Measurements from ENCODE around the gene SCRT2.

SCRT2 gene

GRCh38 chr20:635893-636338 is 39.7 kb downstream of the SCRT2 start:
- no peak overlapping the region for H3K27ac ChIP-seq
- no peak for TF ChIP-seq ZFX (IDR thresholded peaks at IDR 0.05; ENCODE audit: borderline replicate concordance)
- TF ChIP-seq, protein P1, sequence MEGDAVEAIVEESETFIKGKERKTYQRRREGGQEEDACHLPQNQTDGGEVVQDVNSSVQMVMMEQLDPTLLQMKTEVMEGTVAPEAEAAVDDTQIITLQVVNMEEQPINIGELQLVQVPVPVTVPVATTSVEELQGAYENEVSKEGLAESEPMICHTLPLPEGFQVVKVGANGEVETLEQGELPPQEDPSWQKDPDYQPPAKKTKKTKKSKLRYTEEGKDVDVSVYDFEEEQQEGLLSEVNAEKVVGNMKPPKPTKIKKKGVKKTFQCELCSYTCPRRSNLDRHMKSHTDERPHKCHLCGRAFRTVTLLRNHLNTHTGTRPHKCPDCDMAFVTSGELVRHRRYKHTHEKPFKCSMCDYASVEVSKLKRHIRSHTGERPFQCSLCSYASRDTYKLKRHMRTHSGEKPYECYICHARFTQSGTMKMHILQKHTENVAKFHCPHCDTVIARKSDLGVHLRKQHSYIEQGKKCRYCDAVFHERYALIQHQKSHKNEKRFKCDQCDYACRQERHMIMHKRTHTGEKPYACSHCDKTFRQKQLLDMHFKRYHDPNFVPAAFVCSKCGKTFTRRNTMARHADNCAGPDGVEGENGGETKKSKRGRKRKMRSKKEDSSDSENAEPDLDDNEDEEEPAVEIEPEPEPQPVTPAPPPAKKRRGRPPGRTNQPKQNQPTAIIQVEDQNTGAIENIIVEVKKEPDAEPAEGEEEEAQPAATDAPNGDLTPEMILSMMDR (IDR thresholded peaks at IDR 0.05), result no peak

DNA sequence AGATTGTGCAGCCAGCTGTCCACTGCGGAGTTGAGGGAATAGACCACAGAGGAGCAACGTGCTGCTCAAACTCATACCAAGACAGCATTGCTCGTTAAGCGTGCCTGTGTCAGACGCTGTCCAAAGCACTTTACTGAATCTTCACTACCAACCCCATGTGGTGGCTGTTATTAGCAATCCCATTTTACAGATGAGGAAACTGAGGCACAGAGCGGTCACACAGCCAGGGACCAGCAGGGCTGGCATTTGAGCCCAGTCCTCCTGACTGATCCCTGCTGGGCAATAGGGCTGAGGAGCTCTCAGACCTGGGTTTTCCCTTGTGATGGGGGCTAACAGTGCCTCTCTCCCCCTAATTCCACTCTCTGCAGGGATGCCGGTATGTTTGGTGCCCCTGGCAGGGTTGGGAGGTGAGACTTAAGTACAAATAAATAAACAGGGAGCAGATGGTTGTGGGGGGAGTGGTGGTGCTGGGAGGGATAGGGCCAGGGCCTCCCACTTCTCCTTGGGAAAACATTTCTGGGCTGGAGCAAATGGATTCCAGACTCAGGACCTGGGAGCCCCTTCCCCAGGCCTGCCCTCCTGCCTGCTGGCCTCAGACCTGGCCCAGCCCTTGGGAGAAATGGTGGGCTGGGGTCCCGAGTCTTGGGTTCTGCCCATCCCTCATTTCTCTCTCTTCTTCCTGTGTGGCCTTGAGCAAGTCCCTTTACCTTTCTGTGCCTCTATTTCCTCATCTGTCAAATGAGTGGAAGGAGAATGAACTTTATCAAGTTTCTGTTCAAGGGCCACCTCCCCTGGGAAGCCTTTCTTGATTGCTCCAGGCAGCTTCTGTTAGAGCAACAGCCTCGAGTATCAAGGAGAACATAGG is 40.3 kb downstream of the SCRT2 start:
- H3K27ac ChIP-seq, result no peak overlapping the region
- TF ChIP-seq, protein P1 (IDR thresholded peaks at IDR 0.05), result no peak
- TF ChIP-seq ZFX (IDR thresholded peaks at IDR 0.05; ENCODE audit: borderline replicate concordance), result no peak

DNA sequence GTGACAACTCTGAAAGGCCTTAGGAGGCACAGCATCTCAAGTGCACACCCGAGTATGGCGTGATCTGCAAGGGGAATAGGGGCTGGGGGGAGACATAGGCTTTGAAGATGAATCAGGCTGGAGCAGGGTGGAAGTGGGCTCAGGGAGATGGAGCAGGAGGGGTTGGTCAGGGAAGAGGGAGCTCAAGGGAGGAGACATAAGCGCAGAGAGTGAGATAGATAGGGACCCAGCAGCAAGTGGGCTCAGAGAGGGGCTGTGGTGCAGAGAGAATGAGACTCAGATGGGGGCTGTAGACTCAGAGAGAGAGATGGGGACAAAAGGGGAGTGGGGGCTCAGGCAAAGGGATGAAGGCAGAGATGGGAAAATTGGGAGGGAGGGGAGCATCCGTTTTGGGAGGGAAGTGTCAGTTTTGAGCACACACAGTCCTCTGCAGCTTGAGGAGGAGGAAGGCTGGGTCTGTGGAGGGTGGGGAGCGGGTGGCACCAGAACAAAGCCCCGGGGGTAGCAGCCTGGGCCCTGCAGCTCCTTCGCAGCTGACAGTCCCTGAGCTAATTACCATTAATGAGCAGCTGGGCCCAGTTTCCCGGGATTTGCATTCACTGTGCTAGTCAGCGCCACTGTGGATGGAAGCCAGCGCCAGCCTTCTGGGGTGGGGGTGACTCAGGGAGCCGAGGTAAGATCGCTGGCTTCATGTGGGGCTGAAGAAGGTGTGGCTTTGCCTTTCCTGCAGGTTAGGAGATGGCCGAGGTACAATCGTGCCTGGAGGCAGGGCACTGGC is 41.3 kb downstream of the SCRT2 start:
- no peak overlapping the region for H3K27ac ChIP-seq
- no peak for TF ChIP-seq ZFX (IDR thresholded peaks at IDR 0.05; ENCODE audit: borderline replicate concordance)
- TF ChIP-seq, protein P1 (IDR thresholded peaks at IDR 0.05), result no peak

DNA sequence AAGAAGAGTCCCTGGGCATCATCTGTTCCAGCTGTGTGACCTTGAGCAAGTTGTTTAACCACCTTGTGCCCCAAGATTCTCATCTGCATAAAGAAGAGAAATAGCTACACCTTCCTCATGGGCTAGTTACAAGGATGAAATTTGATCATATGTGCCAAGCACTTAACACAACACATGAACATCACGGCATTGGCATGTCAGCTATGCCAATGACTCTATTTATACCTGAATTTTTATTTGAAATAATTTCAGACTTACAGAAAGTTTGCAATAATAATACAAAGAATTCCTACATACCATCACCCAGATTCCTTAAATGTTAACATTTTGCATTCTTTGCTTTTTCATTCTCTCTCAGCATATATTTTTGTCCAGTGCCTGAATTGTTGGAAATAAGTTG is 44.5 kb downstream of the SCRT2 start:
- no peak for TF ChIP-seq ZFX (IDR thresholded peaks at IDR 0.05; ENCODE audit: borderline replicate concordance)
- TF ChIP-seq, protein P1 (IDR thresholded peaks at IDR 0.05), result no peak
- H3K27ac ChIP-seq, result no peak overlapping the region

DNA sequence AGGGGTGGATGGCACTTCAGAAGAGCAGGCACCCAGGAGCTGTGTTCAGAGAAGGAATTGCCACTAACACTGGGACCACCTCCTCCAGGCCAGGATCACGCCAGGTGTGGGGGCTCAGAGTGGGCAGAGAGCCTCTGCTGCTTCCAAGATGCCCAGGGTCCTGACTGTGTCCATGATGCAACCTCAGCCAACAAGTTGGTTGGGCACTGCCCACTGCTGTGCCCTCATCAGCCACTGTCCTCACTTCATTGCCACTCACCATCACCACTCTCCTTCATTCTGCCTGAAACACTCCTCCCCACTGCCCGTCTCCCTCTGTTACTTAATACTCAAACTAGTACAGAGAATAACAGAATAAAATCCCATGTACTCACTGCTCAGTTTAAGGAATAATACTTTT is 49.0 kb downstream of the SCRT2 start:
- no peak for TF ChIP-seq ZFX (IDR thresholded peaks at IDR 0.05; ENCODE audit: borderline replicate concordance)
- H3K27ac ChIP-seq, result no peak overlapping the region

DNA sequence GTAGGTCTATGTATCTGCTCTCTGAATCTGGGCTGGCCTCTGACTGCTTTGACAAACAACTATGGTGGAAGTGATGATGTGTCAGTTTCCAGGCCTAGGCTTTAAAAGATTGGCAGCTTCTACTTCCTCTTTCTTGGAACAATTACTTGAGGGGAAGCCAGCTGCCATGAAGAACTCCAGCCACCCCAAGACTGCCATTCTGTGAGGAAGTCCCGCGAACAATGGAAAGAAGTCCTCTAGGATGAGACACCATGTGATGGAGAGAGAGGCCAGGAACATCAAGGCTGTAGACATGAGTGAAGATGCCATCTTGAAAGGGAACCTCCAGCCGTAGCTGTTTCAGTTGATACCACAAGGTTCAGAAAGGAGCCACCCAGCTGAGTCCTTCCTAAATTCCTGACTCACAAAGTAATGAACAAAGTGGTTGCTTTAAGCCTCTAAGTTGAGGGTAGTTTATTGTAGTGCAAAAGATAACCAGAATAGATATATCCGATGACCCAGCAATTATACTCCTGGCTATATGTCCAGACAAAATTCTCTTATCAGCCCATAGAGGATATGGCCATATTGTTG is 50.2 kb downstream of the SCRT2 start:
- TF ChIP-seq, protein P1 (IDR thresholded peaks at IDR 0.05), result no peak
- TF ChIP-seq ZFX (IDR thresholded peaks at IDR 0.05; ENCODE audit: borderline replicate concordance), result no peak
- no peak overlapping the region for H3K27ac ChIP-seq

DNA sequence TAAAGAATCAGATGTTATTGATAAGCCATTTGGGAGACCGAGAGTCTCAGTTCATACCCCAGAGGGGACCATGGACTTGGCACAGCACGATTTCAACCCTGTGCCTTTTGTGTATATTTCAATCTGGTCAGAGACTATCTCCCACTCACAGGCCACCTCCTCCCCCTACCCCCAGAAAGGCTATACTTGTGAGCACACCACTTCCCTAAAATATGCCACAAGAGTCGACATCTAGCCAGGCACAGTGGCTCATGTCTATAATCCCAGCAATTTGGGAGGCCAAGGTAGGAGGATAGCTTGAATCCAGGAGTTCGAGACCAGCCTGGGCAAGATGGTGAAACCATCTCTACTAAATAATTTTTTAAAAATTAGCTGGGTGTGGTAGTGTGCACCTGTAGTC is 51.9 kb downstream of the SCRT2 start:
- H3K27ac ChIP-seq, result no peak overlapping the region
- TF ChIP-seq, protein P1 (IDR thresholded peaks at IDR 0.05), result no peak
- TF ChIP-seq ZFX (IDR thresholded peaks at IDR 0.05; ENCODE audit: borderline replicate concordance), result no peak

All from 22Rv1 (cell line).